Gastrocnemius medialis (tissue), 4 donors: ENCODE measurements around the gene MRTFA. TPM values are rescaled to one million over a fixed set of nuclear protein-coding genes. Genes with fewer than 3 reads are reported as not detected.

Experiments used
- ATAC-seq, 2 donors: fragments of 150-250 bp; one replicate each; pipeline ENCODE4 v1.9.1; 2016
- DNase-seq, 2 donors: peaks; one replicate each; pipeline ENCODE4 v3.0.0-alpha.2; 2019
- H3K27ac ChIP-seq, 4 donors: fragments of 200-600 bp; sonication (generic); 1 replicate in 1 of 4; 2 replicates in 3 of 4; pipeline ENCODE4 v1.5.1; 2016 to 2018; ENCODE audit warnings: mild to moderate bottlenecking in 2 of 4, moderate library complexity in 1 of 4
- H3K27me3 ChIP-seq, 3 donors: fragments of 200-600 bp; sonication (generic) in 2 of 3; 1 replicate in 1 of 3; 2 replicates in 2 of 3; pipeline versions ENCODE4 v1.5.1 to v1.6.0; 2016 to 2019; ENCODE audit warnings: mild to moderate bottlenecking in 1 of 3, moderate library complexity in 1 of 3
- H3K36me3 ChIP-seq, 2 donors: fragments of 200-600 bp; sonication (generic) in 1 of 2; one replicate each; pipeline ENCODE4 v1.5.1; 2017 to 2018
- H3K4me1 ChIP-seq, 2 donors: fragments of 200-600 bp; sonication (generic) in 1 of 2; one replicate each; pipeline ENCODE4 v1.5.1; 2016 to 2017; ENCODE audit warnings: mild to moderate bottlenecking in 2 of 2
- H3K4me3 ChIP-seq, 4 donors: fragments of 200-600 bp; sonication (generic) in 3 of 4; 1 replicate in 1 of 4; 2 replicates in 3 of 4; pipeline ENCODE4 v1.5.1; 2016 to 2019; ENCODE audit warnings: mild to moderate bottlenecking in 2 of 4
- H3K9me3 ChIP-seq, 3 donors: fragments of 200-600 bp; sonication (generic) in 2 of 3; 1 replicate in 1 of 3; 2 replicates in 2 of 3; pipeline ENCODE4 v1.5.1; 2016 to 2019
- POLR2A ChIP-seq, 2 donors: fragments of 450-650 bp; IDR thresholded peaks; one replicate each; pipeline ENCODE4 v1.6.1; 2017; ENCODE audit warnings: antibody characterized with exemption in 2 of 2, mild to moderate bottlenecking in 2 of 2, moderate library complexity in 2 of 2
- in situ Hi-C, 4 donors: fragments of 200-750 bp; cut with MboI; loops; one replicate each; pipeline versions ENCODE4 v1.15.0 to v1.8.0; 2017; ENCODE audit warnings: low sequenced_read_pairs in 4 of 4
- intact Hi-C: fragments of 100-400 bp; cut with DNase I; formaldehyde crosslinking; loops from one replicate; pipeline ENCODE4 v1.15.1; 2023; ENCODE audit warnings: low total_unique reads
- total RNA-seq, 4 donors: library from RNA; depleted of rRNA; stranded (reverse); fragments of >200 nt; gene quantifications; one replicate each; pipeline versions ENCODE4 v1.1.0 to v1.2.3, GENCODE V29; 2016
- TF ChIP-seq, protein P1 (sequence below), 5 experiments: fragments of 450-650 bp in 3 of 5; fragments of 200-600 bp in 2 of 5; sonication (generic) in 2 of 5; IDR thresholded peaks in 4 of 5; conservative IDR thresholded peaks in 1 of 5; 1 replicate in 4 of 5; 2 replicates in 1 of 5; pipeline ENCODE4 v1.5.1; 2016 to 2019; ENCODE audit warnings: antibody characterized with exemption in 5 of 5, mild to moderate bottlenecking in 3 of 5, moderate library complexity in 3 of 5

MRTFA gene
- total RNA-seq, 4 donors from 2014 or later = 13.7 to 31.3 (median 22.2) TPM

DNA sequence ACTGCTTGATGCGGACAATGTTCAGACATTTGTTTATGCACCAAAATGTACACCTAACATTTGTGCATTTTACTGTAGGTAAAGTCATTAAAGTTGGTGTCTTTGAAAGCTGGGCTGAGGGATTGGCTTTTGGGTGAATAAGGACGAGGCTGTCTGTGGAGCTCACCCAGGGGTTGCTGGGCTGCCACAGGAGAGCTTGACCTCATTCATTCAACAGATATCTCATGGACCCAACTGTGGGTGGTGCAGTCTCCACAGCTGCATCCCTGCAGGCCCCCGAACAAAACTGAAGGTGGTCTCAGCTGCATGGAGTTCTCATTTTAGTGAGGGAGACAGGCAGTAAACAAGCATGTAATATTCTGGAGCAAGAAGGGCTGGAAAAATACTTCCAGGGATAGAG is 233.4 kb downstream of the MRTFA start:
- no peak for ATAC-seq
- intact Hi-C loops (no loop called here), in situ Hi-C loops (loop anchor here in 1 of 4 donors (25.0 kb wide), 1 partner anchor 91 kb away; no protein-coding TSS in a partner anchor)
- no peaks in the 10 kb centered on the region for H3K9me3 ChIP-seq
- peaks cover 0 to 60% of the 10 kb centered on the region in 2 donors for H3K36me3 ChIP-seq
- TF ChIP-seq POLR2A (IDR thresholded peaks at IDR 0.05) = no peak
- TF ChIP-seq, protein P1, sequence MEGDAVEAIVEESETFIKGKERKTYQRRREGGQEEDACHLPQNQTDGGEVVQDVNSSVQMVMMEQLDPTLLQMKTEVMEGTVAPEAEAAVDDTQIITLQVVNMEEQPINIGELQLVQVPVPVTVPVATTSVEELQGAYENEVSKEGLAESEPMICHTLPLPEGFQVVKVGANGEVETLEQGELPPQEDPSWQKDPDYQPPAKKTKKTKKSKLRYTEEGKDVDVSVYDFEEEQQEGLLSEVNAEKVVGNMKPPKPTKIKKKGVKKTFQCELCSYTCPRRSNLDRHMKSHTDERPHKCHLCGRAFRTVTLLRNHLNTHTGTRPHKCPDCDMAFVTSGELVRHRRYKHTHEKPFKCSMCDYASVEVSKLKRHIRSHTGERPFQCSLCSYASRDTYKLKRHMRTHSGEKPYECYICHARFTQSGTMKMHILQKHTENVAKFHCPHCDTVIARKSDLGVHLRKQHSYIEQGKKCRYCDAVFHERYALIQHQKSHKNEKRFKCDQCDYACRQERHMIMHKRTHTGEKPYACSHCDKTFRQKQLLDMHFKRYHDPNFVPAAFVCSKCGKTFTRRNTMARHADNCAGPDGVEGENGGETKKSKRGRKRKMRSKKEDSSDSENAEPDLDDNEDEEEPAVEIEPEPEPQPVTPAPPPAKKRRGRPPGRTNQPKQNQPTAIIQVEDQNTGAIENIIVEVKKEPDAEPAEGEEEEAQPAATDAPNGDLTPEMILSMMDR (IDR thresholded peaks at IDR 0.05 in 4 of 5, conservative IDR thresholded peaks at IDR 0.05 in 1 of 5) = no peak
- no peaks in the 10 kb centered on the region for H3K27me3 ChIP-seq
- H3K27ac ChIP-seq = no peak overlapping the region
- peak in 1 of 2 donors; percentile 2 for DNase-seq
- peaks cover 16% of the 10 kb centered on the region in 2 donors for H3K4me1 ChIP-seq
- no peak overlapping the region for H3K4me3 ChIP-seq

- Histone ChIP-seq H3K27ac (no peak overlapping the region), H3K9me3 (no peaks in the 10 kb centered on the region), H3K4me3 (no peak overlapping the region), H3K36me3 (peaks cover 0 to 48% of the 10 kb centered on the region in 2 donors), H3K4me1 (peaks cover 16 to 22% of the 10 kb centered on the region in 2 donors), H3K27me3 (no peaks in the 10 kb centered on the region)
- no peak for TF ChIP-seq POLR2A (IDR thresholded peaks at IDR 0.05)
- TF ChIP-seq, protein P1 (IDR thresholded peaks at IDR 0.05 in 4 of 5, conservative IDR thresholded peaks at IDR 0.05 in 1 of 5) = no peak
- in situ Hi-C loops (loop anchor here in 1 of 4 donors (25.0 kb wide), 1 partner anchor 90 kb away; no protein-coding TSS in a partner anchor), intact Hi-C loops (no loop called here)
- ATAC-seq (no peak), DNase-seq (no peak)
Measured at GRCh38 chr22:40401981-40402406, 234.5 kb downstream of the MRTFA start.

DNA sequence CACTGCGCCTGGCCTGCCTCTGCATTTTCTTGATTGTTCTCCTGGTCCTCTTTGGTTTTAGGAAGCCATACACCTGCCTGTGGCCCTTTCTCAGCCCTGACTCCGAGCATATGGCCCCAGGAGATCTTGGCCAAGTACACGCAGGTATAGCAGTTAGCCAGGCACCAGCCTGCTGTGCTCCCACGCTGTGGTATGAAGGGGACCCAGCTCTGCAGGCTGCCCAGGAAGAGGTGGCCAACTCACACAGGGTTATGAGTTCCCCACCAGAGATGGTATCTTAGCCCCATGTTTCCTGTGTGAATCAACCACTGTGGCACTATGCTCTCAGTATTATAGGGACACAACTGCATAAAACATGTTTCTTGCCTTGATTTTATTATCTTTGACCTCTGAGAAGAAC is 235.0 kb downstream of the MRTFA start:
- peaks cover 0 to 44% of the 10 kb centered on the region in 2 donors for H3K36me3 ChIP-seq
- ATAC-seq (no peak), DNase-seq (no peak)
- H3K9me3 ChIP-seq = no peaks in the 10 kb centered on the region
- intact Hi-C loops = no loop called here
- no peak overlapping the region for H3K4me3 ChIP-seq
- TF ChIP-seq, protein P1 (IDR thresholded peaks at IDR 0.05 in 4 of 5, conservative IDR thresholded peaks at IDR 0.05 in 1 of 5) = no peak
- TF ChIP-seq POLR2A (IDR thresholded peaks at IDR 0.05) = no peak
- in situ Hi-C loops = loop anchor here in 1 of 4 donors (25.0 kb wide), 1 partner anchor 89 kb away; no protein-coding TSS in a partner anchor
- no peaks in the 10 kb centered on the region for H3K27me3 ChIP-seq
- H3K4me1 ChIP-seq = peaks cover 16 to 22% of the 10 kb centered on the region in 2 donors
- no peak overlapping the region for H3K27ac ChIP-seq

- Histone ChIP-seq H3K9me3 (no peaks in the 10 kb centered on the region), H3K36me3 (peaks cover 0 to 30% of the 10 kb centered on the region in 2 donors), H3K4me3 (no peak overlapping the region), H3K27ac (peak overlapping the region in 2 of 4 donors; percentile 14 to 43), H3K4me1 (peaks cover 16 to 22% of the 10 kb centered on the region in 2 donors), H3K27me3 (no peaks in the 10 kb centered on the region)
- no peak for ATAC-seq
- no peak for DNase-seq
- intact Hi-C loops = no loop called here
- in situ Hi-C loops = loop anchor here in 1 of 4 donors (25.0 kb wide), 1 partner anchor 88 kb away; no protein-coding TSS in a partner anchor
- TF ChIP-seq POLR2A (IDR thresholded peaks at IDR 0.05) = no peak
- TF ChIP-seq, protein P1 (IDR thresholded peaks at IDR 0.05 in 4 of 5, conservative IDR thresholded peaks at IDR 0.05 in 1 of 5) = no peak
Measured at GRCh38 chr22:40400159-40400558, 236.4 kb downstream of the MRTFA start.
